Islet precursor cell (in vitro differentiated cells): ENCODE data around the gene TLR9.

Experiments
- DNase-seq: peaks from one replicate; pipeline ENCODE4 v3.0.0-alpha.2; 2018

The TLR9 gene

GRCh38 chr3:52215351-52215750 lies 10.1 kb downstream of the TLR9 start:
- no peak for DNase-seq

GRCh38 chr3:52213901-52214300 lies 11.5 kb downstream of the TLR9 start:
- DNase-seq = no peak

GRCh38 chr3:52213005-52213404 lies 12.4 kb downstream of the TLR9 start:
- no peak for DNase-seq

GRCh38 chr3:52211268-52211891 lies 14.1 kb downstream of the TLR9 start:
- DNase-seq = peak; percentile 19

- no peak for DNase-seq
Measured at GRCh38 chr3:52210550-52211046, 14.8 kb downstream of the TLR9 start.

- DNase-seq = no peak
Measured at GRCh38 chr3:52210037-52210436, 15.4 kb downstream of the TLR9 start.

- no peak for DNase-seq
Measured at GRCh38 chr3:52208556-52208955, 16.9 kb downstream of the TLR9 start.

- no peak for DNase-seq
Measured at GRCh38 chr3:52205727-52206372, 19.6 kb downstream of the TLR9 start.

- DNase-seq = no peak
Measured at GRCh38 chr3:52204337-52205073, 20.9 kb downstream of the TLR9 start.

- DNase-seq = no peak
Measured at GRCh38 chr3:52203701-52204100, 21.7 kb downstream of the TLR9 start.

GRCh38 chr3:52202384-52203077 lies 22.9 kb downstream of the TLR9 start:
- DNase-seq = no peak

- DNase-seq = no peak
Measured at GRCh38 chr3:52200981-52201679, 24.3 kb downstream of the TLR9 start.

- peak; percentile 43 for DNase-seq
Measured at GRCh38 chr3:52198643-52199608, 26.5 kb downstream of the TLR9 start.

- DNase-seq = peak; percentile 95
Measured at GRCh38 chr3:52197842-52198625, 27.4 kb downstream of the TLR9 start, which contains the start of gene ALAS1. Gene ALAS1, plus strand, starts transcription at chr3:52198160. Its CDS starts 1,082 bp downstream, at chr3:52199242.

- no peak for DNase-seq
Measured at GRCh38 chr3:52197499-52197841, 28.0 kb downstream of the TLR9 start.

GRCh38 chr3:52196977-52197376 lies 28.5 kb downstream of the TLR9 start:
- no peak for DNase-seq

GRCh38 chr3:52195823-52196331 lies 29.6 kb downstream of the TLR9 start:
- DNase-seq = peak; percentile 43

- no peak for DNase-seq
Measured at GRCh38 chr3:52195291-52195597, 30.2 kb downstream of the TLR9 start.

- no peak for DNase-seq
Measured at GRCh38 chr3:52194485-52195290, 30.8 kb downstream of the TLR9 start.

- DNase-seq = no peak
Measured at GRCh38 chr3:52193065-52193464, 32.4 kb downstream of the TLR9 start.
